AG04449 (cell line): Measurements from ENCODE around the gene IFNGR2.
A peak's percentile ranks its signal among the peaks of the same experiment; 100 is the strongest.
"Not testable (repeated sequence)": the region's sequence is repeated elsewhere in the genome, so short reads cannot be mapped to it uniquely, and the experiment has no call there.

Experiments
- CTCF ChIA-PET: fragments of 350-600 bp; formaldehyde crosslinking; extraction: SDS; loops from one replicate; lab custom pipeline; 2021; ENCODE audit warnings: antibody characterized with exemption; lab: Yijun Ruan, JAX
- POLR2A ChIA-PET: fragments of 400-600, 350-600 bp; formaldehyde crosslinking; extraction: SDS; loops from one replicate; lab custom pipeline; 2020; ENCODE audit warnings: antibody characterized with exemption, inconsistent platforms; lab: Yijun Ruan, JAX
- DNase-seq: peaks from one replicate; pipeline ENCODE4 v3.0.0-alpha.2; 2010; ENCODE audit warnings: low read depth, low spot score
- H3K4me3 ChIP-seq: 2 replicates; pipeline ENCODE4 v1.5.1; 2011; ENCODE audit warnings: low read depth, mild to moderate bottlenecking, control low read depth, low read length
- CTCF ChIP-seq: IDR thresholded peaks from one replicate; pipeline ENCODE4 v1.5.1; 2011; ENCODE audit warnings: mild to moderate bottlenecking, moderate library complexity, low read length, control low read depth, inconsistent platforms; ENCODE audit not compliant: insufficient read depth; ENCODE audit errors: missing control alignments

Gene IFNGR2

GRCh38 chr21:33458861-33459260, 55.6 kb downstream of the IFNGR2 start:
- TF ChIP-seq CTCF, result no peak
- ChIA-PET CTCF (interaction anchor here (1.2 to 7.8 kb wide), 4 partner anchors 13 to 262 kb away, joined by 3 to 75 read pairs (median 12); partner anchors contain the start of gene TMEM50B), POLR2A (no interaction called here)
- no peak overlapping the region for H3K4me3 ChIP-seq
- DNase-seq, result no peak

- DNase-seq, result no peak
- no peak overlapping the region for H3K4me3 ChIP-seq
- TF ChIP-seq CTCF, result no peak
- CTCF ChIA-PET, result interaction anchor here (0.6 to 7.8 kb wide), 4 partner anchors 11 to 115 kb away, joined by 3 to 75 read pairs (median 4); partner anchors contain the start of gene TMEM50B
- POLR2A ChIA-PET, result no interaction called here
Observed at GRCh38 chr21:33461538-33462250, 58.5 kb downstream of the IFNGR2 start.

- CTCF ChIA-PET, POLR2A ChIA-PET, H3K4me3 ChIP-seq, DNase-seq: not testable (repeated sequence)
Observed at GRCh38 chr21:33469183-33469582, 66.0 kb downstream of the IFNGR2 start.

GRCh38 chr21:33470701-33471100, 67.5 kb downstream of the IFNGR2 start:
- TF ChIP-seq CTCF, result no peak
- CTCF ChIA-PET, result no interaction called here
- POLR2A ChIA-PET, result no interaction called here
- no peak for DNase-seq
- H3K4me3 ChIP-seq, result no peak overlapping the region

- no peak overlapping the region for H3K4me3 ChIP-seq
- TF ChIP-seq CTCF, result no peak
- DNase-seq, result no peak
- POLR2A ChIA-PET, result interaction anchor here (0.5 kb wide), 1 partner anchor 14 kb away, joined by 3 read pairs; no protein-coding TSS in a partner anchor
- CTCF ChIA-PET, result no interaction called here
Observed at GRCh38 chr21:33473344-33473743, 70.1 kb downstream of the IFNGR2 start.

- no peak overlapping the region for H3K4me3 ChIP-seq
- POLR2A ChIA-PET, result no interaction called here
- no peak for TF ChIP-seq CTCF
- CTCF ChIA-PET, result no interaction called here
- DNase-seq, result no peak
Observed at GRCh38 chr21:33477066-33477465, 73.9 kb downstream of the IFNGR2 start.

- no peak for DNase-seq
- ChIA-PET POLR2A (no interaction called here), CTCF (no interaction called here)
- peak overlapping the region; percentile 77 for H3K4me3 ChIP-seq
- no peak for TF ChIP-seq CTCF
Observed at GRCh38 chr21:33478182-33478581, 75.0 kb downstream of the IFNGR2 start.
